GM19328 (cell line): ENCODE measurements around the gene KCNK7.
"Not testable (repeated sequence)": the region's sequence is repeated elsewhere in the genome, so short reads cannot be mapped to it uniquely, and the experiment has no call there.

ENCODE experiments used
- ATAC-seq: cut with Tn5 transposase; IDR thresholded peaks from one replicate; pipeline ENCODE4 v1.9.1; 2021; ENCODE audit warnings: mild to moderate bottlenecking, moderate library complexity; ENCODE audit not compliant: unreplicated experiment

The KCNK7 gene

GRCh38 chr11:65595543-65596281 is at the start of gene KCNK7:
Gene KCNK7, minus strand, starts transcription at chr11:65595800. Its CDS starts 28 bp downstream, at chr11:65595772.
- no peak for ATAC-seq

- ATAC-seq: no peak
These were observed 49.2 kb upstream of the KCNK7 start for GRCh38 chr11:65644837-65645236.

GRCh38 chr11:65643971-65644370 is 48.4 kb upstream of the KCNK7 start:
- ATAC-seq: no peak

GRCh38 chr11:65642014-65642671 is 46.5 kb upstream of the KCNK7 start:
- ATAC-seq: no peak

GRCh38 chr11:65641297-65642013 is 45.9 kb upstream of the KCNK7 start:
- ATAC-seq: no peak

DNA sequence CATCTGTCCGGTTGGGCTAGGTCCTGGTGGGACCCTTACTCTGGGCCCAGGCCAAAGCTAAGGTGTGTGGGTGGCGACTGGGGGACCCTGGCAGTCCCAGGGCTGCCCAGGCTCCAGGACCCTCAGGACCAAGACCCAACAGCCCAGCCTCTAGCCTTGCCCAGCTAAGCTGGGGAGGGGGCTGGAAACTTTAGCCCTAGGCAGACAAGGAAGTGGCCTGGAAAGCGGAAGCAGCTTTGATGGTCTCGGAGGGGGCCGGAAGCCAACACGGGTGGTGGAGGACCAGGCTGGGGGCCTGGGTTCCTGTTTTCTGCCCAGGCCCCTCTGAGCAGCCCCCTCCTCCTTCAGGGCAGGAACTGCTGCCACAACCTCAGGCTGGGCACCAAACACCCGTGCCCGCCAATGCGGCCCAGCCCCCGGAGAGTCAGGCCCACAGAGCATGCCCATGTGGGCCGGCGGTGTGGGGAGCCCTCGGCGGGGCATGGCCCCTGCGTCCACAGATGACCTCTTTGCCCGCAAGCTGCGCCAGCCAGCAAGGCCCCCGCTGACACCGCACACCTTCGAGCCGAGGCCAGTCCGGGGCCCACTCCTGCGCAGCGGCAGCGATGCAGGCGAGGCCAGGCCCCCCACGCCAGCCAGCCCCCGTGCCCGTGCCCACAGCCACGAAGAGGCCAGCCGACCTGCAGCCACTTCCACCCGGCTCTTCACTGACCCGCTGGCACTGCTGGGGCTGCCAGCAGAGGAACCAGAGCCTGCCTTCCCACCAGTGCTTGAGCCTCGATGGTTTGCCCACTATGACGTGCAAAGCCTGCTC is 45.1 kb upstream of the KCNK7 start:
- no peak for ATAC-seq

GRCh38 chr11:65639623-65640482 is 44.3 kb upstream of the KCNK7 start:
- no peak for ATAC-seq

- not testable (repeated sequence) for ATAC-seq
These were observed 43.6 kb upstream of the KCNK7 start for GRCh38 chr11:65639228-65639597.

DNA sequence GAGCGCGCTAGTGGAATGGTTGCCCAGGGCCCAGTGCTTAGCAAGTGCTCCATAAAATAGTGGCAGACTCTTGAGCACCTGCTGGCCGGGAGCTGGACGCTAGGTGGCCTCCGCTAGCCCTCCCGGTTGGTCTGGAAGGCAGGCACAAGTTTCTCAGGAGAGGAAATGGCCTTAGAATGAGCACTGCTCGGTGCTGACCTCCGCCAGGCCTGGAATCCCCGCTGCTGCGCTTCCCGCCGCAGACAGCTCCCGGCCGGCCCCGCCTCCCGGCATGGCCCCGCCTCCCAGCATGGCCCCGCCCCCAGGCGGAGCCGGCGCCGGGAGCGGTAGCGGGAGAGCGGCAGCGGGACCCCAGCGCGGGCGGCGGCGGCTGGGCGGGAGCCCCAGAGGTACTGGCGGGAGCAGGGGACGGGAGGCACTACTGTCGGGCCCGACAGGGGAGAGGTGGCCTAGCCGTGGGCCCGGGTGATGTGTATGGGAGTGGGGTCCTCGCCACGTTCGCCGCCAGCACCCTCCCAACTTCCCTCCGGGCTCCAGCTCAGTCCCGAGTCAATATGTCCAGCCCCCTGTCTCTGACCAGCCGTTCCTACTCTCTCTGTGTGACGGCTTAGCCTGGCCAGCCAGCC is 42.3 kb upstream of the KCNK7 start, which contains the start of gene SIPA1:
SIPA1 (plus strand) TSS at position 308 of the 626 bp plus-strand sequence. CDS start 2,821 bp downstream, outside the sequence.
- ATAC-seq: peak; percentile 44

- ATAC-seq: no peak
These were observed 41.5 kb upstream of the KCNK7 start for GRCh38 chr11:65637032-65637557.

DNA sequence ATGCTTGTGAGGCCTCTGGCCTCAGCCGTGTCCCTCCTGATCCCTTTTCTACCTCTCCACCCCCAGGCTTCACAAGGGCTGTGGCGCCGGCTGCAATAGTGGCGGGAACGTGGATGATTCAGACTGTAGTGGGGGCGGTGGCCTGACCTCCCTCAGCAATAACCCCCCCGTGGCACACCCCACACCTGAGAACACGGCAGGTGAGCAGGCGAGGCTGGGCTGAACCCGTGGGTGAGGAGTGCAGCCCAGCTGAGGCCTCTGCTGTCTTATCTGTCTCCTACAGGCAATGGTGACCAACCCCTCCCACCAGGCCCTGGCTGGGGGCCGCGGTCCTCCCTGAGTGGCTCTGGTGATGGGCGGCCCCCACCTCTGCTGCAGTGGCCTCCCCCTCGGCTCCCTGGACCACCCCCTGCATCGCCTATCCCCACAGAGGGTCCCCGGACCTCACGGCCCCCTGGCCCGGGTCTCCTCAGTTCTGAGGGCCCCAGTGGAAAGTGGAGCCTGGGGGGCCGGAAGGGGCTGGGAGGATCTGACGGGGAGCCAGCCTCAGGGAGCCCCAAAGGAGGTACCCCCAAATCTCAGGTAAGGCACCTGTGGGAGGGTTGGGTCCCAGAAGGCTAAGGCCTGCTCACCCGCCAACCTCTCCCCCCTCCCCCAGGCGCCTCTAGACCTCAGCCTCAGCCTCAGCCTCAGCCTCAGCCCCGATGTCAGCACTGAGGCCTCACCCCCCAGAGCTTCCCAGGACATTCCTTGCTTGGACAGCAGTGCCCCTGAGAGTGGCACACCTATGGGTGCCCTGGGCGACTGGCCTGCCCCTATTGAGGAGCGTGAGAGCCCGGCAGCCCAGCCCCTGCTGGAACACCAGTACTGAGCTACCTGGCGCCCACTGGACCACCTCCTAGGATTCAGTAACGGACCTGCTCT is 40.8 kb upstream of the KCNK7 start:
- no peak for ATAC-seq

- no peak for ATAC-seq
These were observed 39.5 kb upstream of the KCNK7 start for GRCh38 chr11:65634905-65635731.

GRCh38 chr11:65634440-65634839 is 38.8 kb upstream of the KCNK7 start:
- ATAC-seq: no peak

GRCh38 chr11:65634109-65634436 is 38.5 kb upstream of the KCNK7 start:
- ATAC-seq: no peak

- ATAC-seq: no peak
These were observed 37.9 kb upstream of the KCNK7 start for GRCh38 chr11:65633390-65634108.

- no peak for ATAC-seq
These were observed 34.6 kb upstream of the KCNK7 start for GRCh38 chr11:65630215-65630614.

- no peak for ATAC-seq
These were observed 34.0 kb upstream of the KCNK7 start for GRCh38 chr11:65629579-65629978.
